GM19099 (cell line): ENCODE results near the gene NAALADL2.

Experiments
- POLR2A ChIP-seq: IDR thresholded peaks from 3 replicates; pipeline ENCODE4 v1.6.1; 2011; ENCODE audit warnings: low read depth; ENCODE audit not compliant: insufficient read length; ENCODE audit errors: extremely low read depth

NAALADL2 gene

DNA sequence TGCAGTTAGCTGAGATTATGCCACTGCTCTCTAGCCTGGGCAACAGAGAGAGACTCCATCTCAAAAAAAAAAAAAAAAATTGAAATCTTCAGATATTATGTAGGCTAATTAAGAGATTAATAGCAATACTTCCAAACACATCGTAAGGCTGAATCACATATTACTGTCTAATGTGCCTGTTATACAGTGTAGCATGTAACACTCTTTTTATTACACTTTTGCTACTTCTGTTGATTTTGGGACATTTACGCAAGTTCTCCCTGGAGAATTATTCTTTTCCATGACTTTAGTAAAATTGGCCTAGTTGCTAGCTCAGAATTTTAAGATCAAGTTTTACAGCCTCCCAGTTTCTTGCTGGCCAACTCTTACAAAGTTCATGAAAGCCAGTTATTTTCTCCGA lies 605.2 kb downstream of the NAALADL2 start:
- no peak for TF ChIP-seq POLR2A

DNA sequence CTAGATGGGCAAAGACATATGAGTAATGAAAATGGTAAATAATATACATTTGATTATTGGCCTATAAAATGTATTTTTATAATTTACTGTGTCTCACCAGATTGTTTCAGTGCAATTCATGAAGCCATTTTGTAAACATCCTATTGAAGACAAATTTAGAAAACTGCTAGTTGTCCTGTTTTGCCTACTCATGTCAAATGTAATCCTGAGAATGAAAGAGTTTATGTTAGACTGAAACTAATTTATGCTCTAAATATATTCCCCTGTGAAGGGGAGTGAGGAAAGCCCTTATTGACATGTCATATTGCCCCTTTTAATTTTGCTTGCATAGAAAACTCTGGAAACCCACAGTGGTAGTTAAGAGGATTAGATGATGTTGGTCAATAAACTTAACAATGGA lies 610.0 kb downstream of the NAALADL2 start:
- TF ChIP-seq POLR2A, result no peak

DNA sequence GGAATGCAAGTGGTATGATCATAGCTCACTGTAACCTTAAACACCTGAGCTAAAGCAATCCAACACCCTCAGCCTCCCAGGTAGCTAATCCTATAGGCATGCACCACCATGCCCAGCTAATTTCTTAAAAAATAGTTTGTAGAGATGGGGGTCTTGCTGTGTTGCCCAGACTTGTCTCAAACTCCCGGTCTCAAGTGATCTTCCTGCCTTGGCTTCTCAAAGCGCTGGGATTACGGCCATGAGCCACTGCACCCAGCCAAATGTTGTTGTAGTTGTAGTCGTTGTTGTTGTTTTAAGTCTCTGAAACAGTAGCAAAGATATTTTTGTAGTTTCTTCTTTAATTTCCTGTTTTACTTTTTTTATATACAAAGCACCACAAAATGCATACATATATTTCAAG lies 616.6 kb downstream of the NAALADL2 start:
- no peak for TF ChIP-seq POLR2A

DNA sequence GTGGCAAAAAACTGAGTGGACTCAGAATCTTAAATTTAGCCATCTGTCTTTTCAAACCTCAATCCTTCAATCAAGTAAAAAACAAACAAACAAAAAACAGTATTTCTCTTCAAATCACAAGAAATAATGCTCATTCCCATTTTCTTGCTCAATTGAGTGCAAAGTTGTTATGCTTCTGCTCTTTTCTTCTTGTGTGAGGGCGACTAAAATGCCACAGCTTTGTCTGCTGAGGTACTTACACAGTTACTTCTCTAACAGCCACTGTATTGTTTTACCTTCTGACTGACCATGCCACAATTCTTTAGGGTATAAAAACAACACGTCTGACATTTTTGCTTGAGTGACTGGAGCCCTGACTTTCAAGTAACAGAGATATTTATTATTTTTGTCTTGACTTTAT lies 617.4 kb downstream of the NAALADL2 start:
- no peak for TF ChIP-seq POLR2A

DNA sequence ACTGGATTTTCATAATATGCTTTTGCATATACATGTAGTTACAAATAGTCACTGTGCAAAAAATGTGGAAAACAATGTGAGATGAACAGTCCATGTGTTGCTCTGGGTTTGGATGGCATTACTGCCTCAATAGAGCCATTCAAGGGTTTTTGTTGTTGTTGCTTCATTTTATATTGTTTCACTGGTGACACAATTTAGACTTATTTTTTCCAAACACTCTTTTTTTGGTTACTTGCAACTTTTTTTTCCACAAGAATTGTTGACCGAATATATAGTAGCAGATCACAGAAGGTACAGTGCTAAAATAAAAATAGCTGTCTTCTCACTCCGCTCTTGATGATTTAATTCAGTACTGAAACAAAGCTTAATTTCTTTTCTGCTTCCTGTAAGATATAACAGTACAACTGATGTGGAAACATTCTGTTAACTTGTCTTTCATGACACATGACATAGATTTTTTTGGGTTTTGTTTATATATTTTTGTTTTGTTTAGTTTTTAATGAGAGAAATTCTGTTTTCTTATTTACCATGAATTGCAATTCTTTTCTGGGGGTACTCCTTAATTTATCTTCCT lies 618.6 kb downstream of the NAALADL2 start:
- no peak for TF ChIP-seq POLR2A

DNA sequence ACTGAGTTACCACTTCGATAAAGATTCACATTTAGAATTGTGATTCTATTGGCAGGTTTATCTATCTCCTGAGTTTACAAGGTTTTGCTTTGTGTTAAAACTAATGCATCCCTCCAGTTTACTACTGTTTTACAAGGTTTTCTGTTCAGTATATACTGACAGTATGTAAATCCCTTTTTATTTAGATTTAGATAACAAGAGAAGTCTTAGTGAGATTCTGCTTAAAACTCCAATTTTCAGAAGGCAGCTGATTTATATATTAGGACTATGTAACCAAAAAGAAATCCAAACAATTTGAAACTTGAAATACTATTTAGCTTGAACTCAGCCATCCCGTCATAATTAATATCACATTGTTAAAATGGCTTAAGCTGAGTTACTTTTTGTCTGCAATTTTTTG lies 619.2 kb downstream of the NAALADL2 start:
- no peak for TF ChIP-seq POLR2A

DNA sequence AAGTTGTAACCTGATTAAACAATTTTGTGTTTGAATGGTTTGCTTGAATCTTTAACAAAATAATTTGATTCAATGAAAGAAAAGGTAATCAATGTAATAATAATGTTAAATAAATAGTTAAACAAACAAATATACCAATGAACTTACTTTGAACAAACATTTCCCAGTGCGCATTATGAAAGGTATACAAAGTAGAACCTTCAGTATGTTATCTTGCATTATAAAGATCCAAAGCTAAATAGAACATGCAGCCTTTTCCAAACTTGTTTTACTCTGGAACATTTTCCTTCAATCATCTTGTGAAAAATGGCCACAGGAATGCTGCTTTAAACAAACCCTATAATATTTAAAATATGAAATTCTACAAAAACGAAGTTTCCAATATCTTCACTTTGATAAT lies 620.0 kb downstream of the NAALADL2 start:
- no peak for TF ChIP-seq POLR2A

DNA sequence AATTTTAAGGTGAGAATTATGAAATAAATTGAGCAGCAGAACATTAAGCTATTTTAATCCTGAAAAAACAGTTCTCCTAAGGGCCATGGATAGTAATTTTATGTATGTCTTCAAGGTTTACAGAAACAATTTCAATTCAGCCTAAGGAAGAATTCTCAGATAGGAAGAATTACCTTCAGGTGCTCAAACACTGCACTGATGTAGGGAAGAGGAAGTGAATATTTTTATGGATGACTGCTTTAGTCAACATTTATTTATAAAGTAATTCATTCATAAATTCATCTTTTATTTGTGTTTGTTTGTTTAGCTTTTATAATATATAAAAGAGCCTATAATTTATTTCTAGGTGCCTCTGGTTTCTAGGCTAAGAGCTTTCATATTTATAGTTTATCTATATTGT lies 620.7 kb downstream of the NAALADL2 start:
- no peak for TF ChIP-seq POLR2A

DNA sequence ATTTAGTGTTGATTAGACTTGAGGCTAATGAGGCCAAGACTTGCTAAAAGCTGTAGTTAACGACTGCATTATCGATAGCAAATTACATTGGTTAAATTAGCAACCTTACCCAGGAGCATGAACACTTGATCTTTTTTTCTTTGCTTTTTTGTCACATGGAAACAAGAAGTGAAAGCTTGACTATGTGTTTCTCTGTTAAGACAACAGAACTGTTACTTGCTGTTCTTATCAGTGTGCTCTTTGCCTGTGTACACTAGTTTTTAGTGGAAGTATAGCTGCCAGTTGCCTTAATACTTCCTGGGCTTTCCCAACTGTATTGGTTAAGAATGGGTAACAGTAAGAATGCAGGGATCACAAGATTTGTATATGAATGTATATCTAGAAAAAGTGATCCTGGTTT lies 625.5 kb downstream of the NAALADL2 start:
- no peak for TF ChIP-seq POLR2A

DNA sequence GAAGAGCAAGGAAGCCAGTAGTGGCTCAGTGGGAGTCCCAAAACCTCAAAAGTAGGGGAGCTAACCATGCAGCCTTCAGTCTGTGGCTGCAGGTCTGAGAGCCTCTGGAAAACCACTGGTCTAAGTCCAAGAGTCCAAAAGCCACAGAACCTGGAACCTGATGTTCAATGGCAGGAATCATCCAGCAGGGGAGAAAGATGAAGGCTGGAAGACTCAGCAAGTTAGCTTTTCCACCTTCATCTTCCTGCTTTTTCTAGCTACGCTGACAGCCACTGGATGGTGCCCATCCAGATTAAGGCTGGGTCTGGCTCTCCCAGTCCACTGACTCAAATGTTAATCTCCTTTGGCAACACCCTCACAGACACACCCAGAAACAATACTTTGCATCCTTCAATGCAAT lies 626.3 kb downstream of the NAALADL2 start:
- TF ChIP-seq POLR2A, result no peak

DNA sequence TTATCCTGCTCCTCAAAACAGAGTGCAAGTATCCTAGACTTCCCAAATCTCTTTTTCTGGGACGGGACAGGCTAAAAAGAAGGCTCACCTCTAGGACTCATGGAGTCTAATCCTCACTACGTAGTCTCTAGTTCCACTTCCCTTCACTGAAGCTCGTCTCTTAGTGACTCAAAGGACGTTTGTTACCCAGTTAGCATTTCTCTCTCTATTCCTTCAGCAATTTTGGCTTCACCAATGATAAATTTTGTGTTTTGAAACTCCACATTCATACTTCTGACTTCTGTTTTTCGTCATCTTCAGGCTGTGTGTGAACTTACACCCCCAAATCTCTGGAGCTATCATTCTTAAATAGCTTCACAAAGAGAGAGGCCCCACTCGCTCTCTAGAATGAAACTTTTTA lies 627.1 kb downstream of the NAALADL2 start:
- no peak for TF ChIP-seq POLR2A

DNA sequence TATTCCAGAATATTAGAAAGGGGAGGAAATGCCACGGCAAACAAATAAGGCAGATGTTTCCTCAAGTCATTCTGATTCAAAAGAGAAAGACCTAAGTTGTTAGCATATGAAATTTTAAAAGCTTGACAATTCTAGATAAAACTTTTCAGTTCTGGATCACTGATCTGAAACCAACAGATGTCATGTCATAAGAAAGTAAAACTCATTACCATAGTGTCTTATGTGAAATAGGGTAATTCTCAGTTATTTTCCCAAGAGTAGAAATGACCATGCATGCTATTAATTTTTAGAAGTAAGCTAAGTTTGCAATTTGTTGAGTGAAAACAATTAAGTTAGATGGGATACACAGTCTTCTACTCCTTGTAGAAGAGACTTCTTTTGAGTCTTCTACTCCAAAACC lies 630.3 kb downstream of the NAALADL2 start:
- TF ChIP-seq POLR2A, result no peak

DNA sequence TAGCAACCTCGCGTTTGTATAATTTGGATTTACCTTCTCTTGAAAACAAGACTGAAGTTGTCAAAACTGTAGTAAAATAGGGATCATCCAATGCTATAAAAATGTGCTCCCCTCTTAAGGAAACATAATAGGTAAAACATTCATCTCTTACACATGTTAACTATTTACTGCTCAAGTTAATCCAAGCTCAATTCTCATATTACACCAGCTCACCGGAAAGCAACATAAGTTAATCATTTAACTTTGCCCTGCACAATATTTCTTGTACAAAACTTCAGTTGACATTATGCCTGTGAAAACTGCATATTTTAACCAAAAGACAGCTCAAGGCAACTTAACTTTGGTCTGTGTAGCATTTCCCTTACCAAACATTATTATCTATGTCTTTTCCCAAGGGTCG lies 634.2 kb downstream of the NAALADL2 start:
- no peak for TF ChIP-seq POLR2A

DNA sequence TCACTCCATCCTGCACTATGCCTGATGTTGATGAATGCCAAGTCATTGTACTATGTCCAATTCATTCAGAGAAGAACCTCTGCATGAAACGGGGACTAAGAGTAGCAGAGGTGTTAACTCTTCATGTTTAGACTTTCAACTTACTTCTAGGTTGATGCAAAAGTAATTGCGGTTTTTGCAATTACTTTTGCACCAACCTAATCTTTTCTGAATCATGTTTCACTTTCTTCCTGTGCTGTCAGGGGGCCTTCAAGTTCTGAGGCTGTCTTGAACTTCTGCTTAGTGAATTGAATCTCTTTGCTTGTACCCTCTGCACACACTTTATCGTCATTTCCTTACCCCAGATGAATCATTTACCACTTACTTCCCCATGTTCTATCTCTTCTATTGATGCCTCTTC lies 636.2 kb downstream of the NAALADL2 start:
- no peak for TF ChIP-seq POLR2A

DNA sequence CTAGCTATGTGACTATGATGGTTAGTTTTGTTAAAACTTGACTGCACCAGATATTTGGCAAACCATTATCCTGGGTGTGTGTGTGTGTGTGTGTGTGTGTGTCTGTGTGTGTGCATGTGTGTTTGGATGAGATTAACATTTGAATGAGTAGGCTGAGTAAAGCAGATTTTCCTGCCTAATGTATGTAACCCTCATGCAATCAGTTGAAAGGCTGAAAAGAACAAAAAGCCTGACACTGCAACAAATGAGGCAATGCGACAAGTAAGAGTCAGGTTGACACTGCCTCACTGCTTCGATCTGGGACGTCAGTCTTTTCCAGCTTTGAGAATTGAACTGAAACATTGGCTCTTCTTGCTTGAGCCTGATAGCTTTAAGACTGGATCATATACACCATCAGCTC lies 643.0 kb downstream of the NAALADL2 start:
- TF ChIP-seq POLR2A, result no peak

DNA sequence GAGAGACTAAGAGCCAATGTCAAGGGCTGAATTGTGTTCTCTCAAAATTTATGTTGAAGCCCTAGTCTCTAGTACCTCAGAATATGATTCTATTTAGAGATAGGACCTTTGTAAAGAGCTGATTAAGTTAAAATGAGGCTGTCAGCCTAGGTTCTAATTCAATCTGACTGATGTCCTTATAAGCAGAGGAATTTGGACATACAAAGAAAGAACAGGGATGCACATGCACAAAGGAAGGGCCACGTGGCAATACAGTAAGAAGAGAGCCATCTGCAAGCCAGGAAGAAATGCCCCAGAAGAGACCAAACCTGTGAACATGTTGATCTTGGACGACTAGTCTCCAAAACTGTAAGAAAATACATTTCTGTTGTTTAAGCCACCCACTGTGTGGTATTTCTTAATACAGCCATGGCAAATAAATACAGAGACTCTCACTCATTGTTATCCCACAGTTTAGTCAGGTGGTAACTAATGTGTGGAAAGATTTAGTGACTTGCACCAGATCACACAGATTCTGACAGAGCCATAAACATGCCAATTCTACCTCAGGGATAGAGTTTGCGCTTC lies 652.2 kb downstream of the NAALADL2 start:
- no peak for TF ChIP-seq POLR2A

DNA sequence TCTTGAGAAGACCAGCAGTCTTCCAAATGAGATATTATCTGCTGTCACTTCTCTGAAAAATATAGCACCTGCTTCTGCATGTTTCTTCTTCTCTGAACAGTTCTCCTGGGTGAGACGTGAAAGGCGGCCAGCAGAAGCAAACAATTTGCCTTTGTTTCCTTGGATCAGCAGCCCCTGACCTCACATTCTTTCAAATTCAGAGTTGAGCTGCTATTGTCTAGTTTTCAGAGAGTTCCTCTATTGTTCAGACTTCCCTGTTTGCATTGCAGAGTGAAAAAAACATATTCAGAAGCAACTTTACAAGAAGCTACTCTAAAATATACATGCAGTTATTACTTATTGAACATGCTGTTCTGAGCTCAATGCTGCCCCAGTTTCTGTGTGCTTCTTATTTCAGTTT lies 653.6 kb downstream of the NAALADL2 start:
- no peak for TF ChIP-seq POLR2A

DNA sequence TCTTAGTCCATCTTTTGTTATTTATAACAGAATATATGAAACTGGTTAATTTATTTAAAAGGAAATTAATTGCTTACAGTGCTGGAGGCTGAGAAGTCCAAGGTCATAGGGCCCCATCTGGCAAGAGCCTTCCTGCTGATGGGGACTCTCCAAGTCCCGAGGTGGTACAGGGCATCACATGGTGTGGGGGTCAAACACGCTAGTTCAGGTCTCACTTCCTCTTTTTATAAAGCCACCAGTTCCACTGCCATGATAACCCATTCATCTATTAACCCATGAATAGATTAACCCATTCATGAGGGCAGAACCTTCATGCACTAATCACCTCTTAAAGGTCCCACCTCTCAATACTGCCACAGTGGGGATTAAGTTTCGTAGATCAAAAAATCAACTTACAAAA lies 659.3 kb downstream of the NAALADL2 start:
- no peak for TF ChIP-seq POLR2A

DNA sequence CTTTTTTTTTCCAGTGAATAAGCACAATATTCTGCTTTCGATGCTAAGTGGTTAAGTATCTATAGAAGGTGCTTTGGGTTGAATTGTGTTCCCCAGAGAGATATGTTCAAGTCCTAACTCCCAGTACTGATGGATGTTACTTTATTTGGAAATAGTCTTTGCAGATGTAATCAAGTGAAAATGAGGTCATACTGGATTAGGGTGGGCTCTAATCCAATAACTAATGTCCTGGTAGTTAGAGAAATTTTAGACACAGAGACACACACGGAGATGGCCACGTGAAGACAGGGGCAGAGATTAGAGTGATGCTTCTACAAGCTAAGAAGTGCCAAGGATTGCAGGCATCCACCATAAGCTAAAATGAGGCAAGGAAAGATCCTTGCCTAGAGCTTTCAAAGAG lies 662.3 kb downstream of the NAALADL2 start:
- TF ChIP-seq POLR2A, result no peak
